SJCRH30 (cell line): ENCODE results near the gene FBLN5. TPM values are rescaled to one million over a fixed set of nuclear protein-coding genes. Genes with fewer than 3 reads are reported as not detected.
"Not testable (repeated sequence)": the region's sequence is repeated elsewhere in the genome, so short reads cannot be mapped to it uniquely, and the experiment has no call there.

Source experiments
- DNase-seq, 2 experiments: peaks; one replicate each; pipeline ENCODE4 v3.0.0-alpha.2; 2015 to 2020
- H3K27ac ChIP-seq: fragments of 250-450 bp; sonication (Bioruptor Pico); 2 replicates; pipeline ENCODE4 v1.5.1; 2020; ENCODE audit warnings: mild to moderate bottlenecking, moderate library complexity
- H3K27me3 ChIP-seq: fragments of 250-450 bp; sonication (Bioruptor Pico); 2 replicates; pipeline ENCODE4 v1.5.1; 2020; ENCODE audit warnings: mild to moderate bottlenecking, moderate library complexity
- H3K36me3 ChIP-seq: fragments of 250-450 bp; sonication (Bioruptor Pico); 2 replicates; pipeline ENCODE4 v1.5.1; 2020; ENCODE audit warnings: mild to moderate bottlenecking, moderate library complexity
- H3K4me1 ChIP-seq: fragments of 250-450 bp; sonication (Bioruptor Pico); 2 replicates; pipeline ENCODE4 v1.5.1; 2020; ENCODE audit warnings: mild to moderate bottlenecking, moderate library complexity
- H3K4me3 ChIP-seq: fragments of 250-450 bp; sonication (Bioruptor Pico); 2 replicates; pipeline ENCODE4 v1.5.1; 2020; ENCODE audit warnings: mild to moderate bottlenecking, moderate library complexity
- H3K9me3 ChIP-seq: fragments of 250-450 bp; sonication (Bioruptor Pico); replicated peaks from 2 replicates; pipeline ENCODE4 v1.5.1; 2020; ENCODE audit warnings: mild to moderate bottlenecking, moderate library complexity
- total RNA-seq: library from RNA; depleted of rRNA; stranded (reverse); fragments of >200 nt; shearing (Covaris generic); gene quantifications from 2 replicates; pipeline ENCODE4 v1.2.3, GENCODE V29; 2014

Gene FBLN5
- total RNA-seq, 1 experiment from 2014 or later: 29.6 TPM

DNA sequence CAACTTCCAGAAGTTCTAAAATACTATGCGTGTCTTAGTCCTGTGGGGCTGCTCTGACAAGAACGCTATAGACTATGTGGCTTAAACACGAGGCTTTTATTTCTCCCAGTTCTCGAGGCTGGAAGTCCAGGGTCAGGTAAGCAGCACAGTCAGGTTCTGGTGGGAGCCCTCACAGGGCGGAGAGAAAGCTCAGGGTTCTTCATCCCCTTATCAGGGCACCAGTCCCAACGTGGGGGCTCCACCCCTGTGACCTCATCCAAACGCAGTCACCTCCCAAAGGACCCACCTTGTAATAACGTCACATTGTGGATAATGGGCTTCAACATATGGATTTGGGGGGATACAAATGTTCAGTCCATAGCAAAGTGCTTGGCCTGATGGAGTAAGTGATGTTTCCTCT, 43.0 kb downstream of the FBLN5 start:
- no peak overlapping the region for H3K4me3 ChIP-seq
- H3K9me3 ChIP-seq: no peaks in the 10 kb centered on the region
- H3K27ac ChIP-seq: no peak overlapping the region
- no peaks in the 10 kb centered on the region for H3K36me3 ChIP-seq
- no peaks in the 10 kb centered on the region for H3K4me1 ChIP-seq
- no peaks in the 10 kb centered on the region for H3K27me3 ChIP-seq
- no peak for DNase-seq

DNA sequence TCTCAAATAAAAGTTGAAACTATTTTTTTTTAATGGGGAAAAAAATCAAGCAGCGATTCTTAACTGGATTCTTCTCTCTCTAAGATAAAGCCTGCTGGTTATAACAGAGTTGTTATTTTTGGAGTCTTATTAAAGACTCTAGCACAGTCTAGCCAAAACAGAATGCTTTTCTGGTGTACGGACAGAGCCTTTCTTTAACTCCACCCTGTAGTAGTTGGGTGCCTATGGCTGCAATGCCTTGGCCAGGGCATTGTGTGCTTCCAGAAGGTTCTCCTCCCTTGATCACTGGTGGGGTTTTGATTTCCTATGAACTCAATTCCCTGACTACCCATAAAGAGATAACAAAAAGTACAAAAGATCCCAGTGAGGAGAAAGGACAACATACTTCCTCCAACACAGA, 44.4 kb downstream of the FBLN5 start:
- Histone ChIP-seq H3K9me3 (no peaks in the 10 kb centered on the region), H3K27me3 (no peaks in the 10 kb centered on the region), H3K4me1 (no peaks in the 10 kb centered on the region), H3K27ac (no peak overlapping the region), H3K4me3 (no peak overlapping the region), H3K36me3 (no peaks in the 10 kb centered on the region)
- DNase-seq: no peak

DNA sequence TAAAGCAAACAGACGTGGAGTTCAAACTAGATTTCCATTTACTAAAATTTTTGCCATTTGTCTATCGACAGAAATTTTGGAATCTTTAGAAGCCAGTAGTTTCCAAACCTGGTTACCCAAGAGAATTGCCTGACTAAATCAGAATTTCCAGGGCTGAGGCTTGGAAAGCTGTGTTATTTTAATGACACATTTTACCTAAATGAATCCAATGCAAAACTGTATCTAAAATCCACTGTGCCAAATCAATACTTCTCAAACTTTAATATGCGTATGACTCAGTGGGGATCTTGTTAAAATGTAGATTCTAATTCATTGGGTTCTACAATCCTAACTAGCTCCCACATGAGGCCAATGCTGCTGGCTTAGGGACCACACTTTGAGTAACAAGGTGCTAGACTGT, 45.2 kb downstream of the FBLN5 start:
- DNase-seq: no peak
- H3K4me3 ChIP-seq: no peak overlapping the region
- H3K27ac ChIP-seq: no peak overlapping the region
- H3K27me3 ChIP-seq: no peaks in the 10 kb centered on the region
- no peaks in the 10 kb centered on the region for H3K9me3 ChIP-seq
- H3K36me3 ChIP-seq: no peaks in the 10 kb centered on the region
- no peaks in the 10 kb centered on the region for H3K4me1 ChIP-seq

- Histone ChIP-seq H3K4me1 (no peaks in the 10 kb centered on the region), H3K4me3 (no peak overlapping the region), H3K9me3 (no peaks in the 10 kb centered on the region), H3K36me3 (no peaks in the 10 kb centered on the region), H3K27ac (no peak overlapping the region), H3K27me3 (no peaks in the 10 kb centered on the region)
- DNase-seq: no peak
These were observed 45.9 kb downstream of the FBLN5 start for GRCh38 chr14:91901449-91902226.

DNA sequence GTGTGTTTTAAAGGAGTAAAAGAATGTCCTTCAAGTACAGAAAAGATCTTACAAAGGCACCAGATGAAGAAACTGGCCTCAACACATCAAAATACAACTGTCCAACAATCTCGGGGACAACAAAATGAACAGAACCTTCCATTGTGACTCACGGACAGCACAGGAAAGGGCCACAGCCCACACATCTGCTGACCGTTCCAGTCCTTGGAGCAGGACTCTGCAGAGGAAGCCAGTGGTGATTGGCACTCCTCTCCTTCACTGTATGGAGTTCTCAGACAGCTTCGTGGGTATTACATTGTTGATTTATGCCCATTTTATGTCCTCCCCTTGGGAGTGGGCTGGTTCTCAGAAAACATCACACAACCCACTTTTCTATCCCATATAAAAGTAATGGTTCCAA, 47.7 kb downstream of the FBLN5 start:
- Histone ChIP-seq H3K4me3 (no peak overlapping the region), H3K27ac (no peak overlapping the region), H3K27me3 (no peaks in the 10 kb centered on the region), H3K9me3 (no peaks in the 10 kb centered on the region), H3K36me3 (no peaks in the 10 kb centered on the region), H3K4me1 (no peaks in the 10 kb centered on the region)
- DNase-seq: no peak

- H3K27me3 ChIP-seq: no peaks in the 10 kb centered on the region
- H3K27ac ChIP-seq: no peak overlapping the region
- H3K4me1 ChIP-seq: no peaks in the 10 kb centered on the region
- no peak for DNase-seq
- H3K4me3 ChIP-seq: no peak overlapping the region
- H3K36me3 ChIP-seq: no peaks in the 10 kb centered on the region
- H3K9me3 ChIP-seq: no peaks in the 10 kb centered on the region
These were observed 48.3 kb downstream of the FBLN5 start for GRCh38 chr14:91899213-91899612.

DNA sequence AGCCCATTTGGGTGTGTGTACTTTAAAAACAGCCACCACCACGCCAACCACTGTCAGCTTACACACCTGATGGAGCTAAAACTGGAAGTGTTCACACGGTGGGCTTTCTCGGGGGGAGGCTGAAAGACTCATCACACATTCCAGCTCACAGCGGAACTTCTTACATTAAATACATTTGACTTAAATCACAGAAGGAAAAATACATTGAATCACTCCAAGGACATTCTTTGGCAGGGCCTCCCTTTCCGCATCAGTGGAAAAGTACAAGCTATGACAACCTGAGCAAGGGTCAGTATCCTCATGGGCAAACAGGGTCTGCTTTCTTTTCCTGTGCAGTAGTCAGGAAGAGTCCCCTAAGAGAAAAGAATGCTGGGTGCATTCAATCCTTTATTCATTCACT, 49.1 kb downstream of the FBLN5 start:
- no peak overlapping the region for H3K27ac ChIP-seq
- no peaks in the 10 kb centered on the region for H3K9me3 ChIP-seq
- H3K4me1 ChIP-seq: peaks cover 3% of the 10 kb centered on the region
- no peaks in the 10 kb centered on the region for H3K27me3 ChIP-seq
- DNase-seq: no peak
- H3K36me3 ChIP-seq: no peaks in the 10 kb centered on the region
- H3K4me3 ChIP-seq: no peak overlapping the region

DNA sequence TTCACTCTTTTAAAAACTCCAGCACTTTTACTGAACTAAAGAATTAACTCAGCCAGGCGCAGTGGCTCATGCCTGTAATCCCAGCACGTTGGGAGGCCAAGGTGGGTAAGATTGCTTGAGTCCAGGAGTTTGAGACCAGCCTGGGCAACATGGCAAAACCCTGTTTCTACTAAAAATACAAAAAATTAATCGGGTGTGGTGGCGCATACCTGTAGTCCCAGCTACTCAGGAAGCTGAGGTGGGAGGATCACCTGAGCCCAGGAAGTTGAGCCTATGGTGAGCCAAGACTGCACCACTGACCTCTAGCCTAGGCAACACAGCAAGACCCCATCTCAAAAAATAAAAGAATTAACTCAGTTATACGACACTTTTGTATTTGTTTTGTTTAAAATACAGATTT, 49.8 kb downstream of the FBLN5 start:
- H3K4me3 ChIP-seq, H3K4me1 ChIP-seq, H3K36me3 ChIP-seq, H3K27ac ChIP-seq, DNase-seq, H3K9me3 ChIP-seq, H3K27me3 ChIP-seq: not testable (repeated sequence)

DNA sequence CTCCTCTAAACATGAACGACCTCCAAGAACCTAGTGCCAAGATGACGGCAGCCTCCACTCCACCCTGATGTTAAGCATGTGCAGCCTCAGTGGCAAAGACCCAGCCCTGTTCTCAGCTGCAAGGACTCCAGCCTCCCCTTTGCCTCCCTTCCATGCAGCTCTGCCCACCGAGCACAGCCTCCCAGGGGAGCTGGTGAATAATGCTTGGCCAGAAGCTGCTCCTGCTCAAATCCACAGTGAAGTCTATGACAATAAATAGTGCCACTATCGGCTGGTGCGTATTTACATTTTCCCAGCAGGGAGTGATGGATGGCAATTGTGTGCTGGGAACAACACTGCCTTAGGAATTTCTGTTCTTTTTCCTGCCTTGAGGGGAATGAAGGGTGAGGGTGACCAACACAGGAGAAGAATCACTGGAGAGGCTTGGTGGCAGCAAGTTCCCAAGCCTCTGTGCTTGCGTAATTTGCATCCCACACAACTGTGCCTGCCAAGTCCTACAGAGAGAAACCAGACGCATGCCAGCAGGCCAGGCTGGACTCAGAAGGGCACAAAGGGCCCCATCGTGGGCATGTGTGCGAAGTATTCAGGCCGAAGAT, 50.3 kb downstream of the FBLN5 start:
- H3K36me3 ChIP-seq: no peaks in the 10 kb centered on the region
- H3K27me3 ChIP-seq: no peaks in the 10 kb centered on the region
- H3K4me1 ChIP-seq: peaks cover 15% of the 10 kb centered on the region
- no peaks in the 10 kb centered on the region for H3K9me3 ChIP-seq
- DNase-seq: no peak
- no peak overlapping the region for H3K4me3 ChIP-seq
- no peak overlapping the region for H3K27ac ChIP-seq

DNA sequence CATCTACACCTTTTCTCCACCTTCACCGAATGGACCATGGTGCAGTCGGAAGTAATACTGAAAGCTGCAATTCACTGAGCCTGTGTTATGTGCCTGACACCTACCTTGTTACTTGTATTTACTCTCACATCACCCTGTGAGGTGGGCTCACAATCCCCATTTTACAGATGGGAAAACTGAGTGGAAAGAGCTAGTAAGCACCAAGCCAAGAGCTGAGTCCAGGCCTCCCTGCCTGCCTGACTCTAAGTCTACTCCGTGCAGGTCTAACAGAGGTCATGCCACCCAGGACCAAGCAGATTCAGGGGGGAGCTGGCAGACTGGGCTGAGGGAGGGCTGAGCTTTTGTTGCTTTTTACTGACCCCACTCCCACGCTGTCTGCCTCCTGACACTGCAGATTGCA, 51.1 kb downstream of the FBLN5 start:
- Histone ChIP-seq H3K9me3 (no peaks in the 10 kb centered on the region), H3K4me1 (peaks cover 21% of the 10 kb centered on the region), H3K4me3 (no peak overlapping the region), H3K36me3 (no peaks in the 10 kb centered on the region), H3K27ac (no peak overlapping the region), H3K27me3 (no peaks in the 10 kb centered on the region)
- DNase-seq: no peak

DNA sequence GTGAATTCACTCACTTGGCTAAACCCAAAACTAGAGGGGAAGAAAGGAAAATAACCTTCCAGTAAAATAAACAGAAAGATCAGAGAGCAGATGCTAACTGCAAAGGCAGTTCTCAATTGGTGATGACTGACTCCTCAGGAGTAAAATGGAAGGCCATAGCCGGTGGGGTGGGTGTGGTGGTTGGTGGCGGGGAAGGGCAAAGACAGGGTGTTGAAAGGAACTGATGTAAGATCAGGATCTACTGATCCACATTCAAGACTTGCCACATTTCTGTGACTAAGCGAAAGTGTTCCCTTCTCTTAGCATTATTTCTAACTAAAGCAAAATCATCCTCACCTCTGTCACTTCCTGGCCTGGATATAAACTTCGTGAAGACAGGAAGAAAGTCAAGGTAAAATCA, 53.8 kb downstream of the FBLN5 start:
- Histone ChIP-seq H3K4me1 (peaks cover 48% of the 10 kb centered on the region), H3K27me3 (no peaks in the 10 kb centered on the region), H3K9me3 (no peaks in the 10 kb centered on the region), H3K36me3 (no peaks in the 10 kb centered on the region), H3K4me3 (no peak overlapping the region), H3K27ac (no peak overlapping the region)
- DNase-seq: no peak

GRCh38 chr14:91893007-91893406, 54.5 kb downstream of the FBLN5 start:
- Histone ChIP-seq H3K36me3 (no peaks in the 10 kb centered on the region), H3K4me1 (peaks cover 52% of the 10 kb centered on the region), H3K27me3 (no peaks in the 10 kb centered on the region), H3K27ac (no peak overlapping the region), H3K9me3 (no peaks in the 10 kb centered on the region), H3K4me3 (no peak overlapping the region)
- DNase-seq: peak in 1 of 2 experiments; percentile 42

DNA sequence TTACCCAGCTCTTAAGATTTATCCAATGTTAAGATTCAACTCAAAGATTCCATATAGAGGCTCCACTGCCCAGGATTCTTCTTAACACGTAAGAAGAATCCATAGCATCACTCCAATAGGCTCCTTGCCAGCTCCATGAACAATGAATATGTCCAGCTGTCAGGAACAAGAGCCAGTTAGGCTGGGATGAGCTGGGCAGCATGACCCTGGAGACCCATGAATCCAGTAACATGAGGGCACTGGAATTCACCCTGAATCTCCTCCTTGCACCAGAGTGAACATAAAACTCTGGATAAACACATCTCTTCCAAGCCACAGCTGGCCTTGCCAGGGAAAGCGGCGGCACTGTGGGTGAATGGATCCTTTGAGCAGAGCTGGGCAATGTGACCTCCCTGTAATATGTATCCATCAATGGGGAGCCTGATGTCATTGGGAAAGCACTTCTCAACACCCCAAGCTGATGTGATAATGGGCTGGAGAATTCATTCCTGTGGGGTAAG, 55.7 kb downstream of the FBLN5 start:
- H3K27me3 ChIP-seq: no peaks in the 10 kb centered on the region
- H3K9me3 ChIP-seq: no peaks in the 10 kb centered on the region
- H3K4me1 ChIP-seq: peaks cover 53% of the 10 kb centered on the region
- H3K4me3 ChIP-seq: no peak overlapping the region
- H3K27ac ChIP-seq: peak overlapping the region; percentile 71
- H3K36me3 ChIP-seq: no peaks in the 10 kb centered on the region
- DNase-seq: peak; percentile 82 to 89

DNA sequence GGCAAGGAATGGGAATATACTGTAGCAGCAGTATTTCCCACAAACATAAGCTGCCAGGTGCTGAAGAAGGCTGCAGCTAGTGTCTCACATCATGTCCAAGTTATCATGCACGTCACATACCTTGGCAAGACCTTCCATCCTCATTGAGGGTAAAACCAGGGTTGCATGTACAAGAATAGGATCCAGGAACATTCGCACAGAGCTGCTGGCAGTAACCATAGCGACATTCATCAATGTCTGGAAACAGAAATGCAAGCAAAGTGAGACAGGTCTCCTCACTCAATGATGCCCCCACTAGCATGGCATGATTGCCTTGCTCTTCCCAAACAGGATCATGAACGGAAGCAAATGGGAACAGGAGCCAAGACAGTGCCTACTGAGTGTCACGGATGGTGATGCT, 56.4 kb downstream of the FBLN5 start:
- H3K27ac ChIP-seq: peak overlapping the region; percentile 71

DNA sequence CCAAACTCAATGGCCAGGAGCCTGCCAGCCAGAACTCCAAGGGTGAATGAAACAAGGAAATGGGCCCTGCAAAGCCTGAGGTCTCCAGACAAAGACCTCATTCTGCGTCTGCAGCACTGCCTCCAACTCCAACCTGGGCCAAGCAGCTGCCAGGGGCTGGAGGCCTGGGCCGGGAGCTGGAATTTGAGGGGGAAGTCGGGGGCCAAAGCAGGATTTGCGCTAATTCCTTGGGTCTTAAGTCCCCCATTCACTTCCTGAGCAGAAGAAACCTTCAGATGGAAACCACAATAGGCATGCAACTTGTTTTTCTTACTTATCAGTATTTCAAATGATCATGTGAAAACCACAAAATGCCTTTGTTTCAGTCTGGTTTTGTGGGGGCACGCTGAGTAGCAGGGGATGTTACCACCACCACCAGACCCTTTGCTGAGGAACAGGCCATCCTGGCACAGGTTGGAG, 57.2 kb downstream of the FBLN5 start:
- Histone ChIP-seq H3K4me3 (no peak overlapping the region), H3K27ac (peak overlapping the region; percentile 71), H3K9me3 (no peaks in the 10 kb centered on the region), H3K36me3 (no peaks in the 10 kb centered on the region), H3K4me1 (peaks cover 60% of the 10 kb centered on the region), H3K27me3 (no peaks in the 10 kb centered on the region)
- DNase-seq: peak; percentile 84 to 90

More for the DNA sequence above, 56.4 kb downstream of the FBLN5 start:
- Histone ChIP-seq H3K36me3 (no peaks in the 10 kb centered on the region), H3K27me3 (no peaks in the 10 kb centered on the region), H3K4me1 (peaks cover 54% of the 10 kb centered on the region), H3K9me3 (no peaks in the 10 kb centered on the region), H3K4me3 (no peak overlapping the region)
- peak in 1 of 2 experiments; percentile 13 for DNase-seq
